ENCODE measurements around the gene EEF1A1.

- TF ChIP-seq CSDC2 (CRISPR knock-in tag; IDR thresholded peaks at IDR 0.05): no peak
- no peak for TF ChIP-seq OSR1 (CRISPR knock-in tag; IDR thresholded peaks at IDR 0.05)
- no peak for TF ChIP-seq SNAI2 (CRISPR knock-in tag; IDR thresholded peaks at IDR 0.05)
- TF ChIP-seq ZNF8 (CRISPR knock-in tag; IDR thresholded peaks at IDR 0.05): no peak
- TF ChIP-seq ZC3H10 (CRISPR knock-in tag; IDR thresholded peaks at IDR 0.05): no peak
- no peak for TF ChIP-seq TCF4 (CRISPR knock-in tag; IDR thresholded peaks at IDR 0.05; ENCODE audit: borderline replicate concordance)
- TF ChIP-seq ZFP30 (CRISPR knock-in tag; IDR thresholded peaks at IDR 0.05): no peak
- TF ChIP-seq ZFP3 (CRISPR knock-in tag; IDR thresholded peaks at IDR 0.05): no peak
- no peak for TF ChIP-seq TOX (CRISPR knock-in tag; IDR thresholded peaks at IDR 0.05; ENCODE audit: borderline replicate concordance)
- TF ChIP-seq, protein P1, sequence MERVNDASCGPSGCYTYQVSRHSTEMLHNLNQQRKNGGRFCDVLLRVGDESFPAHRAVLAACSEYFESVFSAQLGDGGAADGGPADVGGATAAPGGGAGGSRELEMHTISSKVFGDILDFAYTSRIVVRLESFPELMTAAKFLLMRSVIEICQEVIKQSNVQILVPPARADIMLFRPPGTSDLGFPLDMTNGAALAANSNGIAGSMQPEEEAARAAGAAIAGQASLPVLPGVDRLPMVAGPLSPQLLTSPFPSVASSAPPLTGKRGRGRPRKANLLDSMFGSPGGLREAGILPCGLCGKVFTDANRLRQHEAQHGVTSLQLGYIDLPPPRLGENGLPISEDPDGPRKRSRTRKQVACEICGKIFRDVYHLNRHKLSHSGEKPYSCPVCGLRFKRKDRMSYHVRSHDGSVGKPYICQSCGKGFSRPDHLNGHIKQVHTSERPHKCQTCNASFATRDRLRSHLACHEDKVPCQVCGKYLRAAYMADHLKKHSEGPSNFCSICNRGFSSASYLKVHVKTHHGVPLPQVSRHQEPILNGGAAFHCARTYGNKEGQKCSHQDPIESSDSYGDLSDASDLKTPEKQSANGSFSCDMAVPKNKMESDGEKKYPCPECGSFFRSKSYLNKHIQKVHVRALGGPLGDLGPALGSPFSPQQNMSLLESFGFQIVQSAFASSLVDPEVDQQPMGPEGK (CRISPR knock-in tag; IDR thresholded peaks at IDR 0.05; ENCODE audit: borderline replicate concordance): no peak
- no peak for TF ChIP-seq ZNF70 (CRISPR knock-in tag; IDR thresholded peaks at IDR 0.05)
- TF ChIP-seq BACH2 (CRISPR knock-in tag; IDR thresholded peaks at IDR 0.05; ENCODE audit: borderline replicate concordance): no peak
These were observed 38.0 kb upstream of the EEF1A1 start for GRCh38 chr6:73558624-73559398.
